Breast epithelium (tissue), 3 donors: ENCODE measurements around the gene SDS.

Experiments used
- POLR2A ChIP-seq: fragments of 450-650 bp; IDR thresholded peaks from one replicate; pipeline ENCODE4 v1.6.1; 2016; ENCODE audit warnings: antibody characterized with exemption, mild to moderate bottlenecking, moderate library complexity
- POLR2AphosphoS5 ChIP-seq, 3 donors: sonication (generic); formaldehyde crosslinking; IDR thresholded peaks; one replicate each; pipeline ENCODE4 v1.6.1; 2017; ENCODE audit warnings: antibody characterized with exemption in 3 of 3
- TF ChIP-seq, protein P1 (sequence below), 3 donors: fragments of 450-650 bp; IDR thresholded peaks; one replicate each; pipeline ENCODE4 v1.5.1; 2016 to 2017; ENCODE audit warnings: antibody characterized with exemption in 3 of 3, mild to moderate bottlenecking in 3 of 3, moderate library complexity in 3 of 3

DNA sequence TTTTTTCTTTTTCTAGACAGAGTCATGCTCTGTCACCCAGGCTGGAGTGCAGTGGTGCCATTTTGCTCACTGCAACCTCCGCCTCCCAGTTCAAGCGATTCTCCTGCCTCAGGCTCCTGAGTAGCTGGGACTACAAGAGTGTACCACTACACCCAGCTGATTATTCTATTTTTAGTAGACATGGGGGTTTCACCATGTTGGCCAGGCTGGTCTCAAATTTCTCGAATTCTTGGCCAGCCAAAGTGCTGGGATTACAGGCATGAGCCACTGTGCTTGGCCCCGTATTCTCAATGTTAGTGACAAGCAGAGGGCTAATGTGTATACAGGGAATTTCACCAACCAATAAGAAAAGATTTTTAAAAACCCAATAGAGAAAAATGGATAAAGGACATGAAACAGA, 36.9 kb downstream of the SDS start:
- no peak for TF ChIP-seq POLR2A
- no peak for TF ChIP-seq POLR2AphosphoS5 (IDR thresholded peaks at IDR 0.05)
- TF ChIP-seq, protein P1, sequence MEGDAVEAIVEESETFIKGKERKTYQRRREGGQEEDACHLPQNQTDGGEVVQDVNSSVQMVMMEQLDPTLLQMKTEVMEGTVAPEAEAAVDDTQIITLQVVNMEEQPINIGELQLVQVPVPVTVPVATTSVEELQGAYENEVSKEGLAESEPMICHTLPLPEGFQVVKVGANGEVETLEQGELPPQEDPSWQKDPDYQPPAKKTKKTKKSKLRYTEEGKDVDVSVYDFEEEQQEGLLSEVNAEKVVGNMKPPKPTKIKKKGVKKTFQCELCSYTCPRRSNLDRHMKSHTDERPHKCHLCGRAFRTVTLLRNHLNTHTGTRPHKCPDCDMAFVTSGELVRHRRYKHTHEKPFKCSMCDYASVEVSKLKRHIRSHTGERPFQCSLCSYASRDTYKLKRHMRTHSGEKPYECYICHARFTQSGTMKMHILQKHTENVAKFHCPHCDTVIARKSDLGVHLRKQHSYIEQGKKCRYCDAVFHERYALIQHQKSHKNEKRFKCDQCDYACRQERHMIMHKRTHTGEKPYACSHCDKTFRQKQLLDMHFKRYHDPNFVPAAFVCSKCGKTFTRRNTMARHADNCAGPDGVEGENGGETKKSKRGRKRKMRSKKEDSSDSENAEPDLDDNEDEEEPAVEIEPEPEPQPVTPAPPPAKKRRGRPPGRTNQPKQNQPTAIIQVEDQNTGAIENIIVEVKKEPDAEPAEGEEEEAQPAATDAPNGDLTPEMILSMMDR (IDR thresholded peaks at IDR 0.05): no peak
